Adrenal gland (tissue), 5 donors: ENCODE measurements around the gene PCDH17.

Experiments
- CTCF ChIP-seq, 6 experiments: fragments of 450-650 bp in 4 of 6; fragments of 200-600 bp in 2 of 6; sonication (generic) in 1 of 6; IDR thresholded peaks; 1 replicate in 5 of 6; 2 replicates in 1 of 6; pipeline versions ENCODE4 v1.5.1 to v1.8.0; 2016 to 2021; ENCODE audit warnings: antibody characterized with exemption in 6 of 6, mild to moderate bottlenecking in 2 of 6, moderate library complexity in 1 of 6
- POLR2A ChIP-seq, 2 donors: fragments of 450-650 bp; IDR thresholded peaks; one replicate each; pipeline ENCODE4 v1.6.1; 2017; ENCODE audit warnings: antibody characterized with exemption in 2 of 2, mild to moderate bottlenecking in 2 of 2, moderate library complexity in 1 of 2
- donor health status: DM: no; HTN: no; CAD: no.

GRCh38 chr13:57601536-57601935, 30.0 kb upstream of the PCDH17 start:
- TF ChIP-seq POLR2A (IDR thresholded peaks at IDR 0.05): no peak
- TF ChIP-seq CTCF (IDR thresholded peaks at IDR 0.05): no peak
